GM21526 (cell line): ENCODE data around the gene CTXN2.

Experiments
- ATAC-seq: cut with Tn5 transposase; IDR thresholded peaks from one replicate; pipeline ENCODE4 v1.9.1; 2021; ENCODE audit warnings: moderate library complexity; ENCODE audit not compliant: unreplicated experiment, low FRiP score

CTXN2 gene

DNA sequence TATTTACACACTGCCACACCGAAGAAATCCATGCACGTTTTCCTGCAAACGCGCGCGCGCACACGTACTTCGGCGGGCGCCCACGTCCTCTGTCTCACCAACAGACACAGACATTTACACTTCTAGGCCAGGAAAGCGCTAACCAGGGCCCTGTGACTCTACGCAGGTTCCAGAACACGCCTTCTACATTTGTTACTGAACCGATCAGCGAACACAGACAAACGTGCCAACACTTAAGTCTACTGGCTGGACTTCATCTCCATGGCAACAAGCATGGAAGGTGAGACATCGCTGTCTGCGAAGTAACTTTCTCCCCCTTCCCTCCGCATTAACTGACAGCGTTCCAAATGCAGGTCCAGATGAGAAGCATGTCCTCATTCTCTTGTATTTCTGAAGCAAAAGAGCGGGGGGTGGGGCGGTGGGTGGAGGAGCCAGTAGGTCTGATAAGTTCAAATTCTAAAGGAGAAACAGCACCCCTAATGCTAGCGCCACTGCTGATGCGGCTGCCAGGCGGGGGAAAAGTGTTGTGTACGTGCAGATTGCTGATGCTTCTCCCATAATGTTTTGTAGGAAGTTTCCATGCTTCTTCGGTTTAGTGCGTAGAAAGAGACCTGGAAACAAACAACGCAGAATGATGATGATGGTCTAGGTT lies at the start of gene CTXN2:
Gene CTXN2, plus strand, starts transcription at position 92 of the 652 bp plus-strand sequence. CDS start 9,636 bp downstream, outside the sequence.
- no peak for ATAC-seq

DNA sequence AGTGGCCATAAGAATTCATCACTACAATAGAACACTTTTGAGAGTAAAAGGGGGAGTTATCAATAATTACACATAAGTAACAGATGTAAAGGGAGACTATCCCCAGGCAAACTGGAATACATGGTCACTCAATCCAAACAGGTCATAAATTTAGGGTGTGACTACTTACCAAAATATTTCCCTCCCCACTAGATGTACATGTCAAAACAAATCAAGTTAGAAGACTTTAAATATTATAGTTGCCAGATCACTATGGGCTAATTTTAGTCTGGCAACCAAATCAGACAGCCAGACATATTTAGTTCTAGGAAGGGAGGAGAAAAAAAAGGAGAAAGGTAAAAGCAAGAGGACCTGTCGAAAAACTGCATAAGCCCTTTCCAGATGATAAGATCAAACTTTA lies 47.6 kb upstream of the CTXN2 start:
- ATAC-seq, result no peak

DNA sequence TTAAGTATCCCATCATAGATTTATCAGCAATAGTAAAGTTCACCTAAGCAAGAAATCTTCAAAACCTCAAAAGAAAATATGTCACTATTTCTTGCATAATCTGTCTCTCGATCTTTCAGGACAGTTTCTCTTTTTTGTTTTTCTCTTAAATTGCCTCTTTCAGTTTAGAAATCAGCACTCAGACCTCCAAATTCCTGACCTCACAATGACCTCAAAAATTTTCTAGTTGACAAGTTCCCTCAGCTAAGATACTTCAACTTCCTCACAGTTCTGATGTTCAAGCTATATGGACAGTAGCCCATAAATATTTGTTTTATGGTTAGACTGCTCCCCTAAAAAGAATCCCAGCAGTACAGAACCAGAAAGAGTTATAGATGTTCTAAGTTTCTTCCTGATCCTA lies 46.6 kb upstream of the CTXN2 start:
- no peak for ATAC-seq

DNA sequence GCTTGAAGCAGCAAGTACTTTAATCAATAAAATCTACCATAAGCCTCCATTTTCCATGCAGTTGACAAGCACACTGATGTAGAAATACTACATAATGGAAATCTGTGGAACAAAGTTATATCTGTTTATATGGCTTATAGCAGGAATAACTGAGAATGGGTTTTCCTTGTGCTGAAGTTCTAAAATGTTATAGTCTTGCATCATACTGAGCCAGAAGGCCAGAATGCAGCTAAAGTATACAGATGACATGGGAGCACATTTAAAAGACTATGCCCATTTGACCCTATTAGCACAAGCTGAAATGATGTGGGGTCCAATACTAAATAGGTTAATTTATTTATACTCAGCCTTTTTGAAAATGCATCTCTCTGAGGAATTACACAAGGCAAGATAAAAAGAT lies 45.5 kb upstream of the CTXN2 start:
- ATAC-seq, result no peak

DNA sequence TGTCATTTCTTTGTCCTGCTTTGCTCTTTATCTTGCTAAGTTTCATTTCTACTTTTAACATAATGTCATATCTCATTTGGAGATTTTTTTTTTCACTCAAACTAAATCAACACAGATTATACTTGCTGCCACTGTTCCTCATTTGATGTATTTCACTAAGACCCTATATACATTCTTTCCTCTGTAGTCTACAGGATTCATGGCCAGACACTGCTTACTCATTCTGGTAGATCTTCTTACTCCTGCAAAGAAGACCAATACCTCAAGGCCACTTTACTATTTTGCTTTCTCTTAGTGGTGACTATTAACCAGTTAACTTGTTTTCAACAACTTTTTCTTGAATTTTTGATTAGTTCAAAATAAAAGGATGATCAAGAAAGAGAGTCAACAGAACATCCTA lies 44.1 kb upstream of the CTXN2 start:
- no peak for ATAC-seq

DNA sequence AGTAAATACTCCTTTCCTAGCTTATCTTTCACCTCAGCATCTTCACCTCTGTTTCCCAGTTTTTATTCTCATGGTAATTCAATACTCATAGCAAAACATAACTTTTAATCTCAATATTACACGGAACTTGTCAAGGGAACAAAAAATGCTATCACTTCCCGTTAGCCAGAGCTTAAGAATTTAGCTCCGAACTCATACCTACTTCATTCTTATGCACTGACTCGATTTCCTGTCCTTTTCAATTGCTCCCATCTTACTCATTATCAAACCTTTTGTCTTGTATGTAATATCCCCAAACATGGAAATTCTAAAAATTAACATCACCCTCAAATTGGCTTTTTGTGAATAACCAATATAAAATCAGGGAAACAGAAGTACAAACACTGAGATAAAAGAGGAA lies 41.6 kb upstream of the CTXN2 start:
- ATAC-seq, result no peak

DNA sequence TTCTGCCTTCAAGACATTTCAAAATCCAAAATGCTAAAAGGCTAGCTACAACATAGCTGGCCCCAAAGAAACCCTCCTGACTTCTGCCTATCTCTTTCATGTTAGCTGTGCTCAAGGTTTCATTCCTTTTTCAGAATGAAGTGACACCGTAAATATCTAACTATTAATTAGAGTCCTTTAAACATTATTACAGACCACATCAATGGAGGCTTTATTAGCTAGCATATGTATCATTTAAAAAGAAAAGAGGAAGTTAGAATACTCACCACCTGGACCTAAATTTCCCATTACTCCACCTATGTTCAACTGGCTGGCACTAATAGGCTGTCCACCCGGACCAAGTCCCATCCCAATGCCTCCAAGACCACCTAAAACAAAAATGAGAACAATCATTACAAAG lies 37.9 kb upstream of the CTXN2 start:
- ATAC-seq, result no peak

DNA sequence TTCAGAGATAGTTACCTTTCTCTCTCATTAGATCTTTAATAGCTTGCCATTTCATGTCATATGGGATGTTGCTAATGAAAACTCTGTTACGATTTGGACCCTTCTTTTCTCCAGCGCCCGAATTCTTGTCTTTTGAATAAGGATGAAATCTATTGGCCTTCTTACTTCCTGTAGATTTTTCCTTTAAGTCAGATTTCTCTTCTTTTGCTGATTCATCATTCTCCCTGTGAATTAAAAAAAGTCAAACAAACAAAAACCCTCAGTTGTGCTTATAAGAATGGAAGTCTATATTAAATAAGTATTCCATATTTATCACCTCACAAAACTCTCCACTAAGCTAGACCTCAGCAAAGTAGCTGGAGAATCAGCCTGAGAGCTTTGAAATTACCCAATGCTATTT lies 22.8 kb upstream of the CTXN2 start:
- ATAC-seq, result no peak

DNA sequence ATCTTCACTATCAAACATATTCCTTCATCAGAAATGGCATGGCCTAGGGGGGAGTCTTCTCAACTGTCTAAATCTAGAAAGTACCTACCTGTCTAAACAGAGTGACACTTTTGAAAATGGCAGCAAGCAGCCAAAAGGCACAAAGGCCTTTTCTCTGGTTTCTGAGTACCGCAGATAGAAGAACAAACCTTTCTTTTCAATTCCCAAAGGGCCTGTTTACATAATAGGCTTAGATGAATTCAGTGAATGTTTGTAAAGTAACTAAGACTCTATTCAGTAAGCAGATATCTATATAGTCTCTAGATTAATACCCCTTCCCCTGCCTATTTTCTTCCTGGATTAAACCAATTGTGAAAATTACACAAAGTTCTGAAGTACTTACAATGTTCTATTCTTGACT lies 20.5 kb upstream of the CTXN2 start:
- no peak for ATAC-seq

DNA sequence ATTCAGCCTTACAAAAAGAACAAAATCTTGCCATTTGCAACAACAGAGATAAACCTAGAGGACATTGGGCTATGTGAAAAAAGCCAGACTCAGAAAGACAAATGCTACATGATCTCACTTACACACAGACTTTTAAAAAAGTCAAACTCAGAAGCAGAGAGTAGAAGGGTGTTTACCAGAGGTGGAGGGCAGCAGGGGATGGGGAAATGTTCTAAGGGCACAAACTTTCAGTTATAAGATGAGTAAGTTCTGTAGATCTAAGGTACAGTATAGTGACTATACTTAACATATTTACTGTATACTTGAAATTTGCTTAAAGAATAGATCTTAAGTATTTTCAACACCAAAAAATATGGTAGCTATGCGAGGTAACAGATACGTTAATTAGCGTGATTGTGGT lies 16.3 kb upstream of the CTXN2 start:
- ATAC-seq, result no peak

DNA sequence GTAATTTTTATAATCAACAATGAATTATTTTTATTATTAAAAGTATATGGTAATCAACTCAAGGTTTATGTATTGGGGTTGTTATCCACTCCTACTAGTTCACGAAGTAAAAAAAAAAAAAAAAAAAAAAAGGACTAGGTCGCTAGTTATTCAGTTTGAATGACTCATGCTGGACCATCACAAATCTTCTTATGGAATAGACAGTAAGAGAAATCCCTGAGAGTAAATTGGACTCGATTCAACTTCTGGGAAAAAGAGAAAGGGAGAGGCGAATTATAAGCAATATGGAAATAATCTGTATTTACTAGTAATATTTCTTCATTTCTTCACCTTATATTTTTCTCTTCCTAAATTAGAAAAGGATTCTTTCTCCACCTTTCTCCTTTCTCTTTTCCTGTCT lies 15.4 kb upstream of the CTXN2 start:
- ATAC-seq, result no peak

DNA sequence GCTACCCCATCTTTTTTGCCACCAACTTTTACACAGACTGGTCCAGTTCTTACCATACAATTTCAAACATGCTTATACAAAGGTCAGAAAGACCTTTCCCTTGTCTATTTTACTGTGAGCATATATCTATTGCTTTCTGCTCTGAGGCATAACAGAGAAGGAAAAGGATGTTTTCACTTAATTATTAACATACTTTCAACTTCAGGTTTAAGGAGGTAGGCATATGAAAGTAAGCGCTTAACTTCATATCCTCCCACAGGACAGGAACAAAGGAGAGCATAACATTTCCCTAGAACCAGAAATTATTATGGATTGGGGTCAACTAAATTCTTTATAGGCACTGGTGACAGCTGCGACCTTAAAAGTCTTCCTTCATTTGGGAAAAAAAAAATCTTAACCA lies 14.5 kb upstream of the CTXN2 start:
- no peak for ATAC-seq

DNA sequence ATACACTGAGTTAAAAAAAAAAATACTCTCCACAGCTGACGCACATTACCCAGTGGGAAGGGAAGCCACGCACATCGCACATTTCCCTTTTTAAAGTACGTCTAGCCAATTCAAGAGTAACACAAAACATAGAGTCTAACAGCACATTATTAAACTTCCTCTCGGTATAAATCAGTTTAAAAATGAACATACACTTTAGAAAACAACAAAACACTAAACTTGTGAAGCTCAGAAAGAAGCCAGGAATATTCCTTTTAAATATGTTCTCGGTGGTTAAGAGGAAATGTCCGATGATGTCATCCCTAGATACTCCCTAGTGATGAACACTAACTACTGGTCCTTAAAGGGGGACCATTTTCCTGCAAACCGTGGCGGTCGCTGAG lies 14.1 kb upstream of the CTXN2 start:
- ATAC-seq, result peak; percentile 64

DNA sequence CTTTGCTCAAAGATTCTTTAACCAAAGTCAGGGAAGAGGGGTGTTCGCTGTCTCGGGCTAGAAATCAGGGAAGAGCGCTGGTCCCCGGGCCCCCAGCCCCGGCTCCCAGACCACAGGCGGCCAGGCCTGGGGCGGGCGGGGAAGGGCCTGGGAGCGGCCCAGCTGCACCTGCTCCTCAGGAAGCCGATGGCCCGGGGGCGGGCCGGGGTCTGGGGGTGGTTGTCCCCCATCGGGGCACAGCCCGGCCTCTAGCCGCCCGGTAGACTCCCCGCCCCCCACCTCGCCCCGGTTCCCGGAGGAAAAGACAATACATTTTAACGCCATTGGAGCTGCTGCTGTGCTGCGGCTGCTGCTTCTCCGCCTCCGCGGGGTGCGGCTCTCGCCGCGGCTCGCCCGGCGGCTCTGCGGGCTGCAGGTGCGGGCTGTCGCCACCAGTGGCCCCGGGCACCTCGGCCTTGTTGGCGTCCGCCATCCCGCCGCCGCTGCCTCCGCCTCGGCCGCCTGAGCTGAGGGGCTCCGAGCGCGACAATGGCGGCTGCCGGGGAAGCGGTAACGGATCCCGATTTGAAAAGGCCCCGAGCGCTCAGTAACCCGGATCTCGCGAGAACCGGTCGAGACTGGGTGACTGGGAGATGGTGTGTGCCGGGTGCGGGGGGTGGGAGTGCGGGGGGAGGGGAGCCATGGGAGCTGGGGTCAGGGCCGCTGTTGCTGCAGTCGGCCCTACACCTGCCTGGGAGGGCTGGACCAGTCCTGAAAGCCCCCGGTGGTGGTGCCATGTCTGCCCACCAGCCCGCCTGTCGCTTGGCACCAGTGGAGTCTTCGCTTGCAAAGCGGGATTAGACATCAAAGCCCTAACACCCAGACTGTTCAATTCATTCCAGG lies 13.5 kb upstream of the CTXN2 start, which contains the start of gene MYEF2:
Gene MYEF2, minus strand, starts transcription at position 530 of the 882 bp plus-strand sequence. Its CDS starts 58 bp downstream, at position 472.
- peak; percentile 75 for ATAC-seq

DNA sequence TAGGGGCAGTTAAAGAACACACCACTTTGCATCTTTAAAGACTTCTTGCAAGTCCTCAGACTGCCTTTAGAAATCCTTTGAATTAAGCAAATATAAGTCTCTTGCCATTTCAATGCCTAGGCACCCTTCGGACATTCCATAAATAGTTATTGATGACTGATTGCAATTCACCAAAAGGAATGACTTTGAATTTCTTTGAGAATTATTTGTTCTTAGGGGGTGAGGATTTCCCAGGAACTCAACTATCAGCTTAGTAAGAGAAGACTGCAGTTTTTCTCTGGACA lies 12.9 kb upstream of the CTXN2 start:
- no peak for ATAC-seq

DNA sequence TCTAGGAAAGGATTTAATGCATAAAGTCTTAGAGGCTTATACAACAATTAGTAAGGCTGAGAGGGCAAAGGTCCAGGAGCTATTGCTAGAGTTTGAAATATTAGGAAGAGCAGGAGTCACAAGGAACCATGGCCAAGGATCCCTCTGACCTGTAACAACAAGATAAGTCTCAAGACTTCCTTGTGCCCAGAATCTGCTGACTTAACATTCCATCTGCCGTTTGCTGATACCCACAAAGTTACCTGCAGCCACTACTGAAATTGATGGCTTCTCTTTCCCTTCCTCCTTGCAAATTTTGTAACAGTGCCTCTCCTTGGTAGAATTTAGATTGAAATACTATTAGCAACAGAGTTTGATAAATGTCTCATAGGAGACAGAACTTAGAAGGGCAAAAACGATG lies 8.7 kb upstream of the CTXN2 start:
- no peak for ATAC-seq

DNA sequence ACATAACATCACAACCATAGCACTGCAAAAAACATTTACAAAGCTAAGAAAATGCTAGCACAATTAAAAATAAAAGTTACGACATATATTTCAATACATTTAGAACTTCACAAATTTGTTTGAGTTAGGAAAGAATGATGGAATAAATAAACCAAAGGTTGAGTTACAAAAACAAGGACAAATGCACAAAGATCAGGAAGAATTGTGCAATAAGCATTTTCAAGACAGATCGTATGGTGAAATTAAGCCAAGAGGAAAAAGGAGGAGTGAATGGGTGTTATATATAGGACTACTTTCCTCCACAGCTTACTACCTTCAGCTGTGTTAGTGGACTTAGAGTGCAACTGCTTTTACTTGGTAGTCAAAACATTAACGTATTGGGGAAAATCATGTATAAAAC lies 5.9 kb upstream of the CTXN2 start:
- ATAC-seq, result no peak

DNA sequence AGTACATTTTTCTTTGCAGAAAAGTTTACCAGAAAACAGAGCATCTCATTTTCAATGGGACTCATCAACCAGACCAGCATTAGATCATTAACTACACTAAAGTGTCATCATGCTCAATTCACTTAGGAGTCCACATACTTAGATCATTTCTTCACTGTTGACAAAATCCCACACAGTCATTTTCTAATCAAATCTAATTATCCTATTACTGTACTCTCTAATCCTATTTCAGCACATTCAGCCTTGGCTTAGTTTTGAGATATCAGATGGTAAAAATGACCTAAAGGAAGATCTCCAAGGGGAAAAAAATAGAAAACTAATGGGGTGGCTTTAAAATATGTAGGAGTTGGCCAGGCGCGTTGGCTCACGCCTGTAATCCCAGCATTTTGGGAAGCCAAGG lies 5.2 kb upstream of the CTXN2 start:
- no peak for ATAC-seq

DNA sequence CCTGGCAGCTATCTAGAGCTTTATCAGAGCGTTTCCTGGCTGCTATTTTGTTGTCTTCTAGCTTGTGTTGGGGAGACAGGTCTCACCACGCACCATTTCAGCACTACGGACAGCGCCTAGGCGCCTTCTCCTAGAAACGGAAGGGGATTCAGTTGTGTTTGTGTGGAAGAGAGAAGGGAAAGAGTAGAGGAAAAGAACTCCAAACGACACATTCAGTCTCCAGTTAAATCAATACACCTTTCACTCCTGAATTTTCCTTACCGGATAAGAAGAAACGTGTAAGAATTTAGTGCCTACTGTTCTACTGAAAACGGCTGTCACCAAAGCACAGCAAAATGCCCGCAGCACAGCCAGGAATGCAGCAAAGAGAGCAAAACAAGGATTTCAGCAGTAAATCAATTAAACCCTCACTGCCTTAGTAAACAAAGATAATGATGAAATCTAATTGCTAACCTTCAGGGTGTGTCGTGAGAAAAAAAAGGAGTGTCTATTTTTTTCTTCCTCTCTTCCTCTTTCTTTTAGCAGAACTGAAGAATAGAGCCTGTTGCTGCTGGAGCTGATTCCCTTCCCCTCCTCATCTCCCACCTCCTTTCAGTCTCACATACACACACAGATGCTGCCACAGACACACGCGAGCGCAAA lies 412 bp upstream of the CTXN2 start:
- ATAC-seq, result no peak

DNA sequence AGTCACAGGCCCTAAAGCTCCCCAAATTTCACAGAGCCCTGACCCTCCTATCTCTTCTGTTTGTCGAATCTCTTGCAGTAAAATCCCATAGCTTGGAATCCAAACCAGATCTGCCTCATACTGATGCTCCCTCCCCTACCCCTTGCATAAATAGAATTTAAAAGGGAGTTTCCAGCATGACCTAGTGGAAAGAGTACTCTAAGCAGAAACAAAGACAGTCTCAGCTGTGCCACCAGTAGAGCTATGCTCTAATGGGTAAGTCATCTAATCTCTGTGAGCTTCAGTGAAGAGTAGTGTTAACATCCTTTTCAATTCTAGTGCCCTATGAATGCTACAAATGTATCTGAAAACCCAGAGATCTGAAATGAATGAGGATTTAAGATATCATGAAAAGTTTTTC lies 10.6 kb downstream of the CTXN2 start:
- ATAC-seq, result no peak

DNA sequence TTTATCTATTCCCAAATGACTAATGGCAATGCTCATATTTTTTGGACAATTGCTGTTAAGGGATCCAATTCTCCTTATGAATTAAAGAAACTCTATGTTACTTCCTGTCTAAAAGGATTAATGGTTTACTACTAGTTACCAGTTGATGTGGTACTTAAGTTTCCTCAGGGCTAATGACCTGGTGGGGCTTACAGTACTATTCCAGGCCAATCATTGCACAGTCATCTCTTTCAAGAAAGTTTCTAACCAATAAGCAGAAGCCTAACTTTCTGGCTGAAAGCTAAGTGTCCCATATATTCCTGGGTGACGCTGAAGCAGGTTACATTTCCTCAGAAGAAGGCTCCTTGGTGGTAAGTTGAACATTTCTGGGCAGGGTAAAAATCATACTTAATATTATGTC lies 14.5 kb downstream of the CTXN2 start, which contains the start of gene SLC12A1:
Gene SLC12A1, plus strand, starts transcription at position 322 of the 400 bp plus-strand sequence. CDS start 1,418 bp downstream, outside the sequence.
- no peak for ATAC-seq

DNA sequence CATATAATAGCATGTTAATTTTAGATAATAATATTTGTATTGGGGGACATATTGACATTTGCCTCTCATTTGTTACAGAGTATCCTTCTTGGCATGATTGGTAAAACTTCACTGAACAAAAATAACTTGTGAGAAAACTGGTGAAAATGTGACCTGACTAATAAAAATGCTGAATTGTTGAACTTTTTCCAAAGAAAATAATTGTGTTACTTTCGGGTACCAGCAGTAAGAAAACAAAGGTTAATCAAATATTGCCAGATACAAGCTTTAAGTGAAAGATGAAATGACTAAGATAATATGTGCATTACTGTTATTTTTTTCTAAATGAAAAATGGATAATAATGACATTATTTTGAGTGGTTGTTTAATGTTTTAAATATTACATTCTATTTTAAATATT lies 29.8 kb downstream of the CTXN2 start:
- ATAC-seq, result no peak
